HG03521 (cell line): Measurements from ENCODE around the gene CCDC47.
A peak's percentile ranks its signal among the peaks of the same experiment; 100 is the strongest.
"Not testable (repeated sequence)": the region's sequence is repeated elsewhere in the genome, so short reads cannot be mapped to it uniquely, and the experiment has no call there.

Experiments
- ATAC-seq: cut with Tn5 transposase; IDR thresholded peaks from one replicate; pipeline ENCODE4 v1.9.1; 2021; ENCODE audit warnings: mild to moderate bottlenecking, moderate library complexity; ENCODE audit not compliant: unreplicated experiment

Gene CCDC47

GRCh38 chr17:63741143-63741407, 32.3 kb downstream of the CCDC47 start:
- ATAC-seq, result peak; percentile 20

GRCh38 chr17:63740464-63741142, 32.8 kb downstream of the CCDC47 start:
- ATAC-seq, result no peak

- no peak for ATAC-seq
Observed at GRCh38 chr17:63735691-63736090, 37.7 kb downstream of the CCDC47 start.

GRCh38 chr17:63722403-63722802, 51.0 kb downstream of the CCDC47 start:
- ATAC-seq, result no peak

- not testable (repeated sequence) for ATAC-seq
Observed at GRCh38 chr17:63720194-63720593, 53.2 kb downstream of the CCDC47 start.

- ATAC-seq, result no peak
Observed at GRCh38 chr17:63718988-63719387, 54.4 kb downstream of the CCDC47 start.

- ATAC-seq, result no peak
Observed at GRCh38 chr17:63716426-63716825, 57.0 kb downstream of the CCDC47 start.

- ATAC-seq, result no peak
Observed at GRCh38 chr17:63714550-63715277, 58.7 kb downstream of the CCDC47 start.

- no peak for ATAC-seq
Observed at GRCh38 chr17:63709110-63709509, 64.3 kb downstream of the CCDC47 start.

GRCh38 chr17:63707151-63707550, 66.2 kb downstream of the CCDC47 start:
- no peak for ATAC-seq

- no peak for ATAC-seq
Observed at GRCh38 chr17:63706336-63707082, 66.9 kb downstream of the CCDC47 start.

GRCh38 chr17:63705657-63706056, 67.7 kb downstream of the CCDC47 start:
- ATAC-seq, result no peak

- no peak for ATAC-seq
Observed at GRCh38 chr17:63704836-63705235, 68.6 kb downstream of the CCDC47 start.

- no peak for ATAC-seq
Observed at GRCh38 chr17:63704259-63704576, 69.2 kb downstream of the CCDC47 start.

- no peak for ATAC-seq
Observed at GRCh38 chr17:63703556-63704258, 69.7 kb downstream of the CCDC47 start.

- no peak for ATAC-seq
Observed at GRCh38 chr17:63703029-63703428, 70.4 kb downstream of the CCDC47 start.

GRCh38 chr17:63702721-63703015, 70.7 kb downstream of the CCDC47 start:
- no peak for ATAC-seq

- no peak for ATAC-seq
Observed at GRCh38 chr17:63701868-63702720, 71.3 kb downstream of the CCDC47 start.

GRCh38 chr17:63701456-63701820, 72.0 kb downstream of the CCDC47 start:
- no peak for ATAC-seq

GRCh38 chr17:63700528-63701455, 72.6 kb downstream of the CCDC47 start:
- ATAC-seq, result peak; percentile 13
